ENCODE data around the gene FAM3B. TPM values are rescaled to one million over a fixed set of nuclear protein-coding genes. Genes with fewer than 3 reads are reported as not detected.
"Not testable (repeated sequence)": the region's sequence is repeated elsewhere in the genome, so short reads cannot be mapped to it uniquely, and the experiment has no call there.

FAM3B gene
- total RNA-seq, 2 experiments from 2014 or later = not detected

- Mint-ChIP-seq H3K27ac (no peak overlapping the region), H3K36me3 (no peaks in the 10 kb centered on the region), H3K4me3 (no peak overlapping the region), H3K9me3 (no peaks in the 10 kb centered on the region), H3K4me1 (no peaks in the 10 kb centered on the region), H3K27me3 (no peaks in the 10 kb centered on the region)
- DNase-seq = no peak
These were observed 12.4 kb upstream of the FAM3B start for GRCh38 chr21:41304068-41304720.

GRCh38 chr21:41307219-41307618, 9.4 kb upstream of the FAM3B start:
- no peak overlapping the region for H3K4me3 Mint-ChIP-seq
- H3K9me3 Mint-ChIP-seq = no peaks in the 10 kb centered on the region
- peaks cover 3% of the 10 kb centered on the region for H3K27me3 Mint-ChIP-seq
- H3K4me1 Mint-ChIP-seq = no peaks in the 10 kb centered on the region
- no peak overlapping the region for H3K27ac Mint-ChIP-seq
- DNase-seq = no peak
- no peaks in the 10 kb centered on the region for H3K36me3 Mint-ChIP-seq

GRCh38 chr21:41313285-41314164, 3.1 kb upstream of the FAM3B start:
- H3K36me3 Mint-ChIP-seq, H3K4me1 Mint-ChIP-seq, DNase-seq, H3K27ac Mint-ChIP-seq, H3K9me3 Mint-ChIP-seq, H3K4me3 Mint-ChIP-seq: not testable (repeated sequence)
- H3K27me3 Mint-ChIP-seq = peaks cover 35% of the 10 kb centered on the region

GRCh38 chr21:41315726-41316125, 875 bp upstream of the FAM3B start:
- Mint-ChIP-seq H3K4me3 (no peak overlapping the region), H3K27me3 (peaks cover 35% of the 10 kb centered on the region), H3K27ac (no peak overlapping the region), H3K36me3 (no peaks in the 10 kb centered on the region), H3K4me1 (no peaks in the 10 kb centered on the region), H3K9me3 (no peaks in the 10 kb centered on the region)
- DNase-seq = no peak

- peaks cover 33% of the 10 kb centered on the region for H3K27me3 Mint-ChIP-seq
- H3K27ac Mint-ChIP-seq = no peak overlapping the region
- no peaks in the 10 kb centered on the region for H3K36me3 Mint-ChIP-seq
- H3K4me1 Mint-ChIP-seq = peaks cover 7% of the 10 kb centered on the region
- H3K4me3 Mint-ChIP-seq = no peak overlapping the region
- H3K9me3 Mint-ChIP-seq = no peaks in the 10 kb centered on the region
- no peak for DNase-seq
These were observed 427 bp downstream of the FAM3B start for GRCh38 chr21:41317063-41317392.

GRCh38 chr21:41317458-41317857, 857 bp downstream of the FAM3B start:
- Mint-ChIP-seq H3K27me3 (peaks cover 33% of the 10 kb centered on the region), H3K4me3 (no peak overlapping the region), H3K4me1 (peaks cover 7% of the 10 kb centered on the region), H3K9me3 (no peaks in the 10 kb centered on the region), H3K36me3 (no peaks in the 10 kb centered on the region), H3K27ac (no peak overlapping the region)
- DNase-seq = no peak

- Mint-ChIP-seq H3K36me3 (no peaks in the 10 kb centered on the region), H3K27ac (no peak overlapping the region), H3K4me3 (no peak overlapping the region), H3K9me3 (no peaks in the 10 kb centered on the region), H3K4me1 (peaks cover 7% of the 10 kb centered on the region), H3K27me3 (peaks cover 33% of the 10 kb centered on the region)
- no peak for DNase-seq
These were observed 1.6 kb downstream of the FAM3B start for GRCh38 chr21:41318218-41318617.

GRCh38 chr21:41319273-41319672, 2.7 kb downstream of the FAM3B start:
- H3K9me3 Mint-ChIP-seq = no peaks in the 10 kb centered on the region
- H3K36me3 Mint-ChIP-seq = no peaks in the 10 kb centered on the region
- peaks cover 33% of the 10 kb centered on the region for H3K27me3 Mint-ChIP-seq

GRCh38 chr21:41321211-41321907, 4.8 kb downstream of the FAM3B start:
- Mint-ChIP-seq H3K4me1 (peaks cover 7% of the 10 kb centered on the region), H3K27me3 (peaks cover 15% of the 10 kb centered on the region), H3K36me3 (no peaks in the 10 kb centered on the region), H3K27ac (no peak overlapping the region), H3K4me3 (no peak overlapping the region), H3K9me3 (no peaks in the 10 kb centered on the region)
- DNase-seq = peak; percentile 22

More at GRCh38 chr21:41319273-41319672, 2.7 kb downstream of the FAM3B start:
- Mint-ChIP-seq H3K27ac (no peak overlapping the region), H3K4me1 (peaks cover 7% of the 10 kb centered on the region), H3K4me3 (no peak overlapping the region)
- no peak for DNase-seq

- no peak overlapping the region for H3K4me3 Mint-ChIP-seq
- no peak for DNase-seq
- no peaks in the 10 kb centered on the region for H3K9me3 Mint-ChIP-seq
- H3K27ac Mint-ChIP-seq = no peak overlapping the region
- no peaks in the 10 kb centered on the region for H3K36me3 Mint-ChIP-seq
- H3K4me1 Mint-ChIP-seq = peaks cover 7% of the 10 kb centered on the region
- peaks cover 15% of the 10 kb centered on the region for H3K27me3 Mint-ChIP-seq
These were observed 5.4 kb downstream of the FAM3B start for GRCh38 chr21:41321908-41322495.

- DNase-seq = no peak
- Mint-ChIP-seq H3K9me3 (no peaks in the 10 kb centered on the region), H3K27ac (no peak overlapping the region), H3K4me3 (no peak overlapping the region), H3K27me3 (peaks cover 8% of the 10 kb centered on the region), H3K4me1 (peaks cover 7% of the 10 kb centered on the region), H3K36me3 (no peaks in the 10 kb centered on the region)
These were observed 6.1 kb downstream of the FAM3B start for GRCh38 chr21:41322496-41323382.

- Mint-ChIP-seq H3K4me3 (no peak overlapping the region), H3K36me3 (no peaks in the 10 kb centered on the region), H3K4me1 (peaks cover 7% of the 10 kb centered on the region), H3K27me3 (no peaks in the 10 kb centered on the region), H3K9me3 (no peaks in the 10 kb centered on the region), H3K27ac (no peak overlapping the region)
- DNase-seq = no peak
These were observed 8.7 kb downstream of the FAM3B start for GRCh38 chr21:41325138-41325912.

- no peaks in the 10 kb centered on the region for H3K4me1 Mint-ChIP-seq
- no peaks in the 10 kb centered on the region for H3K36me3 Mint-ChIP-seq
- no peak for DNase-seq
- H3K27me3 Mint-ChIP-seq = no peaks in the 10 kb centered on the region
- no peaks in the 10 kb centered on the region for H3K9me3 Mint-ChIP-seq
- no peak overlapping the region for H3K27ac Mint-ChIP-seq
- no peak overlapping the region for H3K4me3 Mint-ChIP-seq
These were observed 9.9 kb downstream of the FAM3B start for GRCh38 chr21:41326414-41327080.

Measured in activated naive CD8-positive, alpha-beta T cell treated with anti-CD3 and anti-CD28 coated beads for 36 hours (primary cell).